Measurements from ENCODE around the gene DNASE1L1. TPM values are rescaled to one million over a fixed set of nuclear protein-coding genes. Genes with fewer than 3 reads are reported as not detected.

The DNASE1L1 gene
- total and polyA plus RNA-seq, 4 donors, result 9.3 to 22.1 (median 16.7) TPM

DNA sequence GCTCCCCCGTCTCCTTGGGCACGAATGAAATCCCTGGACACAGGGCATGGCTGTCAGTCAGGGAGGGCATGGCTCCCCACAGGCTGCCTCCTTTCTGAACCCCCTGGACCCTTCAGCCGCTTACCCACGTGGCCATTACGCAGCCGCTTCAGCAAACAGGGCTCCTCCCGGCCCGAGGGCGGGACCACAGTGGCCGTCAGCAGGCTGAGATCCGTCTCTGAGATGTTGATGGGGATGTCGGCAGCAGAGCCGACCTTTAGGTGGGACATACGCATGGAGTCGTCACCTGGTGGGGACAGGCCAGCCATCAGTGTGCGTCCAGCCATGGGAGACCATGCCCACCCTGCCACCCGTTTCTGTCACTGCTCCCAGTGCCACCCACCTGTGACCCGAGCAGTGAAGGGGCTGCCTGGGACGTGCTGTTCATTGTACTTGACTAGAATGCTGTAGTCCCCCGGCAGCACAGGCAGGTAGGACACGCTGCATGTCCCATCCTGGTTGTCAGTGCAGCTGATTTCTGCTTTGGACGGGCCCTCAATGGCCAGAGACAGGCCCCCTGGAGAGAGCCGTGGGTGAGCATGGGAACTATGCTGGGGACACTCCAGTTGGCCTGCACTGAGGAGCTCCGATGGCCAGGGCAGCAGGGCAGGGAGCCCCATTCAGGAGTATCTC is 55.7 kb downstream of the DNASE1L1 start (continued):
- TF ChIP-seq, protein P1, sequence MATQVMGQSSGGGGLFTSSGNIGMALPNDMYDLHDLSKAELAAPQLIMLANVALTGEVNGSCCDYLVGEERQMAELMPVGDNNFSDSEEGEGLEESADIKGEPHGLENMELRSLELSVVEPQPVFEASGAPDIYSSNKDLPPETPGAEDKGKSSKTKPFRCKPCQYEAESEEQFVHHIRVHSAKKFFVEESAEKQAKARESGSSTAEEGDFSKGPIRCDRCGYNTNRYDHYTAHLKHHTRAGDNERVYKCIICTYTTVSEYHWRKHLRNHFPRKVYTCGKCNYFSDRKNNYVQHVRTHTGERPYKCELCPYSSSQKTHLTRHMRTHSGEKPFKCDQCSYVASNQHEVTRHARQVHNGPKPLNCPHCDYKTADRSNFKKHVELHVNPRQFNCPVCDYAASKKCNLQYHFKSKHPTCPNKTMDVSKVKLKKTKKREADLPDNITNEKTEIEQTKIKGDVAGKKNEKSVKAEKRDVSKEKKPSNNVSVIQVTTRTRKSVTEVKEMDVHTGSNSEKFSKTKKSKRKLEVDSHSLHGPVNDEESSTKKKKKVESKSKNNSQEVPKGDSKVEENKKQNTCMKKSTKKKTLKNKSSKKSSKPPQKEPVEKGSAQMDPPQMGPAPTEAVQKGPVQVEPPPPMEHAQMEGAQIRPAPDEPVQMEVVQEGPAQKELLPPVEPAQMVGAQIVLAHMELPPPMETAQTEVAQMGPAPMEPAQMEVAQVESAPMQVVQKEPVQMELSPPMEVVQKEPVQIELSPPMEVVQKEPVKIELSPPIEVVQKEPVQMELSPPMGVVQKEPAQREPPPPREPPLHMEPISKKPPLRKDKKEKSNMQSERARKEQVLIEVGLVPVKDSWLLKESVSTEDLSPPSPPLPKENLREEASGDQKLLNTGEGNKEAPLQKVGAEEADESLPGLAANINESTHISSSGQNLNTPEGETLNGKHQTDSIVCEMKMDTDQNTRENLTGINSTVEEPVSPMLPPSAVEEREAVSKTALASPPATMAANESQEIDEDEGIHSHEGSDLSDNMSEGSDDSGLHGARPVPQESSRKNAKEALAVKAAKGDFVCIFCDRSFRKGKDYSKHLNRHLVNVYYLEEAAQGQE (IDR thresholded peaks at IDR 0.05), result no peak
- TF ChIP-seq HNF4A (conservative IDR thresholded peaks at IDR 0.05) (no peak), JUND (IDR thresholded peaks at IDR 0.05) (no peak), FOXA2 (IDR thresholded peaks at IDR 0.05) (no peak), NR2F2 (IDR thresholded peaks at IDR 0.05) (no peak)
- TF ChIP-seq, protein P2, sequence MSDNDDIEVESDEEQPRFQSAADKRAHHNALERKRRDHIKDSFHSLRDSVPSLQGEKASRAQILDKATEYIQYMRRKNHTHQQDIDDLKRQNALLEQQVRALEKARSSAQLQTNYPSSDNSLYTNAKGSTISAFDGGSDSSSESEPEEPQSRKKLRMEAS (IDR thresholded peaks at IDR 0.05), result no peak

DNA sequence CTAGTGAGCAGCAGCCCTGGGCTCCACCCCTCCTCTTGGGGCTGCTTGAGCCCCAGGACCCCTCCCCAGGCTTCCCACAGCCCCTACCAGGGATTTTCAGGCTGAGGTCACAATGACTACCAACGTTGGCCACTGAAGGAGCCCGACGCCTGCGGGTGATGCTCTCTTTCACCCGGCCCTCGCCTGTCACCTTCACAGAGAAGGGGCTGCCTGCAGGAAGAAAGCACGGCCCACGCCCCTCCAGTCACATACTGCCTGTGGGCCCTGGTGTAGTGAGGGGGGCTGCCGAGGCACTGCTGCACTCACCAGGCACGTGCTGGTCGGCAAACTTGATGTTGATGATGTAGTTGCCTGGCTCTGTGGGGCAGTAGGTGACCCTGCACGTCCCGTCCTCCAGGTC is 56.6 kb downstream of the DNASE1L1 start:
- Histone ChIP-seq H3K4me3 (ENCODE audit: low read depth in 1 of 3, low read length in 3 of 3) (no peak overlapping the region), H3K27me3 (ENCODE audit: control insufficient read depth in 4 of 4, insufficient read depth in 4 of 4, low read length in 3 of 4) (no peaks in the 10 kb centered on the region), H3K4me1 (ENCODE audit: control insufficient read depth in 4 of 4, insufficient read depth in 4 of 4, low read length in 3 of 4) (peaks cover 0 to 18% (median 4%) of the 10 kb centered on the region in 4 donors), H3K36me3 (ENCODE audit: control insufficient read depth in 4 of 4, insufficient read depth in 3 of 4, low read depth in 1 of 4, low read length in 3 of 4) (peaks cover 0 to 6% (median 5%) of the 10 kb centered on the region in 4 donors), H3K27ac (ENCODE audit: low read depth in 1 of 2, low read length in 2 of 2) (no peak overlapping the region), H3K9me3 (ENCODE audit: control insufficient read depth in 4 of 4, low read length in 3 of 4) (no peaks in the 10 kb centered on the region), H3K9ac (ENCODE audit: low read depth in 1 of 2, low read length in 2 of 2) (no peak overlapping the region)
- TF ChIP-seq JUND (IDR thresholded peaks at IDR 0.05) (no peak), HNF4A (conservative IDR thresholded peaks at IDR 0.05) (no peak), NR2F2 (IDR thresholded peaks at IDR 0.05) (no peak), TAF1 (conservative IDR thresholded peaks at IDR 0.05) (no peak), GABPA (IDR thresholded peaks at IDR 0.05 in 1 of 2, conservative IDR thresholded peaks at IDR 0.05 in 1 of 2) (no peak), RXRA (IDR thresholded peaks at IDR 0.05) (no peak), HNF4G (IDR thresholded peaks at IDR 0.05) (no peak), SP1 (IDR thresholded peaks at IDR 0.05) (no peak), YY1 (IDR thresholded peaks at IDR 0.05) (no peak), EGR1 (IDR thresholded peaks at IDR 0.05; ENCODE audit: low read depth in 2 of 2) (no peak), FOXA1 (IDR thresholded peaks at IDR 0.05) (no peak), RAD21 (IDR thresholded peaks at IDR 0.05) (no peak), FOXA2 (IDR thresholded peaks at IDR 0.05) (no peak)
- TF ChIP-seq, protein P2 (IDR thresholded peaks at IDR 0.05), result no peak
- TF ChIP-seq, protein P3, sequence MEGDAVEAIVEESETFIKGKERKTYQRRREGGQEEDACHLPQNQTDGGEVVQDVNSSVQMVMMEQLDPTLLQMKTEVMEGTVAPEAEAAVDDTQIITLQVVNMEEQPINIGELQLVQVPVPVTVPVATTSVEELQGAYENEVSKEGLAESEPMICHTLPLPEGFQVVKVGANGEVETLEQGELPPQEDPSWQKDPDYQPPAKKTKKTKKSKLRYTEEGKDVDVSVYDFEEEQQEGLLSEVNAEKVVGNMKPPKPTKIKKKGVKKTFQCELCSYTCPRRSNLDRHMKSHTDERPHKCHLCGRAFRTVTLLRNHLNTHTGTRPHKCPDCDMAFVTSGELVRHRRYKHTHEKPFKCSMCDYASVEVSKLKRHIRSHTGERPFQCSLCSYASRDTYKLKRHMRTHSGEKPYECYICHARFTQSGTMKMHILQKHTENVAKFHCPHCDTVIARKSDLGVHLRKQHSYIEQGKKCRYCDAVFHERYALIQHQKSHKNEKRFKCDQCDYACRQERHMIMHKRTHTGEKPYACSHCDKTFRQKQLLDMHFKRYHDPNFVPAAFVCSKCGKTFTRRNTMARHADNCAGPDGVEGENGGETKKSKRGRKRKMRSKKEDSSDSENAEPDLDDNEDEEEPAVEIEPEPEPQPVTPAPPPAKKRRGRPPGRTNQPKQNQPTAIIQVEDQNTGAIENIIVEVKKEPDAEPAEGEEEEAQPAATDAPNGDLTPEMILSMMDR (IDR thresholded peaks at IDR 0.05; ENCODE audit: low read depth, low read length, missing input control), result no peak
- TF ChIP-seq, protein P4, sequence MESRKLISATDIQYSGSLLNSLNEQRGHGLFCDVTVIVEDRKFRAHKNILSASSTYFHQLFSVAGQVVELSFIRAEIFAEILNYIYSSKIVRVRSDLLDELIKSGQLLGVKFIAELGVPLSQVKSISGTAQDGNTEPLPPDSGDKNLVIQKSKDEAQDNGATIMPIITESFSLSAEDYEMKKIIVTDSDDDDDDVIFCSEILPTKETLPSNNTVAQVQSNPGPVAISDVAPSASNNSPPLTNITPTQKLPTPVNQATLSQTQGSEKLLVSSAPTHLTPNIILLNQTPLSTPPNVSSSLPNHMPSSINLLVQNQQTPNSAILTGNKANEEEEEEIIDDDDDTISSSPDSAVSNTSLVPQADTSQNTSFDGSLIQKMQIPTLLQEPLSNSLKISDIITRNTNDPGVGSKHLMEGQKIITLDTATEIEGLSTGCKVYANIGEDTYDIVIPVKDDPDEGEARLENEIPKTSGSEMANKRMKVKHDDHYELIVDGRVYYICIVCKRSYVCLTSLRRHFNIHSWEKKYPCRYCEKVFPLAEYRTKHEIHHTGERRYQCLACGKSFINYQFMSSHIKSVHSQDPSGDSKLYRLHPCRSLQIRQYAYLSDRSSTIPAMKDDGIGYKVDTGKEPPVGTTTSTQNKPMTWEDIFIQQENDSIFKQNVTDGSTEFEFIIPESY (IDR thresholded peaks at IDR 0.05), result no peak
- TF ChIP-seq, protein P5, sequence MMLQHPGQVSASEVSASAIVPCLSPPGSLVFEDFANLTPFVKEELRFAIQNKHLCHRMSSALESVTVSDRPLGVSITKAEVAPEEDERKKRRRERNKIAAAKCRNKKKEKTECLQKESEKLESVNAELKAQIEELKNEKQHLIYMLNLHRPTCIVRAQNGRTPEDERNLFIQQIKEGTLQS (IDR thresholded peaks at IDR 0.05), result no peak
- TF ChIP-seq, protein P1 (IDR thresholded peaks at IDR 0.05), result no peak
- no peak for DNase-seq (ENCODE audit: low spot score)
- 88% methylated on average over 13 of the region's 13 CpGs for WGBS
